SH-SY5Y (cell line): Measurements from ENCODE around the gene DCLK3.

Experiments
- GATA2 ChIP-seq: IDR thresholded peaks from 2 replicates; pipeline ENCODE4 v1.6.1; 2011; ENCODE audit warnings: mild to moderate bottlenecking, low read depth, low read length
- GATA3 ChIP-seq: IDR thresholded peaks from 2 replicates; pipeline ENCODE4 v1.6.1; 2011; ENCODE audit warnings: low read depth, mild to moderate bottlenecking, low read length, moderate library complexity

The DCLK3 gene

DNA sequence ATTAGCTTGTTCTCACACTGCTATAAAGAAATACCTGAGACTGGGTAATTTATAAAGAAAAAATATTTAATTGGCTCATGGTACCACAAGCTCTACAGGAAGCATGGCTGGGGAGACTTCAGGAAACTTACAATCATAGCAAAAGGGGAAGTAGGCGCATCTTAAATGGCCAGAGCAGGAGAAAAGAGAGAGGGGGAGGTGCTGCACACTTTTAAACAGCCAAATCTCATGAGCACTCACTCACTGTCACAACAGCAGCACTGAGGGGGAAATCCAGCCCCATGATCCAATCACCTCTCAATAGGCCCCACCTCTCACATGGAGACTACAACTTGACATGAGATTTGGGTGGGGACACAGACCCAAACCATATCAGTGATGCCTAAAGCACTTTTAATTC is 82.5 kb downstream of the DCLK3 start:
- TF ChIP-seq GATA3 (no peak), GATA2 (no peak)

DNA sequence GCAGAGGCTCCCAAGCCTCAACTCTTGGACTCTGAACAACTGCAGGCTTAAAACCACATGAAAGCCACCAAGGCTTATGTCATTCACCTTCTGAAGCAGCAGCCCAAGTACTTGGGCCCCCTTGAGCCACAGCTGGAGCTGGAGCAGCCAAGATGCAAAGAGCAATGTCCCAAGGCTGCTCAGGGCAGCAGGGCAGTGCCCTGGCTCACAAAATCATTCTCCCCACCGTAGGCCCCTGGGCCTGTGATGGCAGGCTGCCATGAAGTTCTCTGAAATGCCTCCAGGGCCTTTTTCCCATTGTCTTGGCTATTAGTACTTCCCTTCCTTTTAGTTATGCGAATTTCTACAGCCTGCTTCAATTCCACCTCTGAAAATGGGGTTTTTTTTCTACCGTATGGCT is 83.4 kb downstream of the DCLK3 start:
- TF ChIP-seq GATA2, result no peak
- TF ChIP-seq GATA3, result no peak

DNA sequence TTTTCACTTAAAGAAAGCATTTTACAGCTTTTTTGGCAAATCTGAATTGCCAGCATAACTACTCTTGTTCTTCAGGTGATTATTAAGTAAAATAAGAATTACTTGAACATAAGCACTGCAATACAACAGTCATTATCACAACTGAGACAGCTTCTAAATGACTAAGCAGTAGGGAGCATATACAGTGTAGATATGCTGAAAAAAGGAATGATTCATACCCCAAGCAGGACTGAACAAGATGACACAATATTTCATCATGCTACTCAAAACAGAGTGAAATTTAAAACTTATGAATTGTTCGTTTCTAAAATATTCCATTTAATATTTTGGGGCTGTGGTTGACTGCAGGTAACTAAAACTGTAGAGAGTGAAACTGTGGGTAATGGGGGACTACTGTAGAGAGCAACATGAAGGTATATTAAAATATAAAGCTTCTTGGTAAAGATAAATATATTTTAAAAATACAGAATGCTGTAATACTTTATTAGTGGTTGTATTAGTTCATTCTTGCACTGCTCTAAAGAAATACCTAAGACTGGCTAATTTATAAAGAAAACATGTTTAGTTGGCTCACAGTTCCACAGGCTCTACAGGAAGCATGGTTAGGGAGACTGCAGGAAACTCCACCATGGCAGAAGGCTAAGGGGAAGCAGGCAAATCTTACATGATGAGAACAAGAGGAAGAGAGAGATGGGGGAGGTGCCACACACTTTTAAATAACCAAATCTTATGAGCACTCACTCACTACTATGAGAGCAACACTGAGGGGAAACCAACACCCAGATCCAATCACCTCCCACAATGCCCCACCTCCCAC is 84.8 kb downstream of the DCLK3 start:
- TF ChIP-seq GATA2, result no peak
- no peak for TF ChIP-seq GATA3

DNA sequence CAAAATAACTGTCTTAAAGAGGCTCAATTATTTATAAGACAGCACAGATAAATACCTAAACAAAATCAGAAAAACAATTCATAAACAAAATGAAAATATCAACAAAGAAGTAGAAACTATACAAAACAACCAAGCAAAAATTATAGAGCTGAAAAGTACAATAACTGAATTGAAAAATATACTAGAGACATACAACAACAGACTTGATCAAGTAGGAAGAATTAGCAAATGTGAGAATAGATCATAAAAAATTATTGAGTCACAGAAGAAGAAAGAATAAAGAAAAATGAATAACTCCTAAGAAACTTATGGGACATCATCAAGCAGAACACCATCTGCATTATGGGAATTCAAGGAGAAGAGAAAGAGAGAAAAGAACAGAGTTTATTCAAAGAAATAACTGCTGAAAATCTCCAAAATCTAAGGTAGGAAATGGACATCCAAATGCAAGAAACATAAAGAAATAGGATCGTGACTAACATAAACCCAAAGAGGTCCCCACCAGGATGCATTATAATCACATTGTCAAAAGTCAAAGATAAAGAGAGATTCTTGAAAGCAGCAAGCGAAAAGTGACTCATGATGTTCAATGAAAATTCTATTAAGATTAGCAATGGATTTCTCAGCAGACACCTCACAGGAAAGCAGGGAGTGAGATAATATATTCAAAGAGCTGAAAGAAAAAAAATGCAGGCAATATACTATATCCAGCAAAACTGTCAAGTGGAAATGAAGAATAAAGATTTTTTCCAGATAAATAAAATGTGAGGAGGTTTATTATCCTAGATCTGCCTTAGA is 85.9 kb downstream of the DCLK3 start:
- no peak for TF ChIP-seq GATA3
- no peak for TF ChIP-seq GATA2

DNA sequence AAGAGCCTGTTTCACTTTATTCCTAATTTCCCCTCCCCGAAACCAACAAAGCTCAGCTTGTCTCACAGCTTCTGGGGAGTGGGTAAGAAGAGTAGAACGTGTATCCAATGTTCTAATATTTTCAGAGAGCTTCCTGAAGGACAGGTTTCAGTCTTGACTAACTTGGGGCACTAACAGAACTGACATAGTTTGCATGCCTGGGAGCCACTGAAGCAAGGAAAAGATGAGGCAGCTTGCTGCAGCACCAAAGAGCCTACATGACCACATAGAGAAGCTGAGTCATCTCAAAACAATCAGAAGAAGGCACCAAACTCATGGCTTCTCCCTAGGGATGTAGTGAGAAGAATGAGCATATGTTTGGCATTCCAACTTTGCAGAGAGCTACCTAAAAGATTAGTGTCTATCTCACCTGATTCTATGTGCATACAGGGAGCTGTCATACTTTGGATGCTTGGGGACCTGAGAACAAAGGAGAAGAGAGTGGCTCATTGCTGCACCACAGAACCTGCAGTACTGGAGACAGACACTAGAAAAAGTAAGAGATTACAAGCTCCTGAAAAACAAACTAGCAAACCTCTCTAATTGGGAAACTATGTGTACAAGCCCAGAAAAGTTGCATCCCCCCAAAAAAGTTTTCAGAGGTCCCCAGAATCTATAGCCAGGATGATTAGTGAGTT is 86.9 kb downstream of the DCLK3 start:
- no peak for TF ChIP-seq GATA2
- no peak for TF ChIP-seq GATA3

DNA sequence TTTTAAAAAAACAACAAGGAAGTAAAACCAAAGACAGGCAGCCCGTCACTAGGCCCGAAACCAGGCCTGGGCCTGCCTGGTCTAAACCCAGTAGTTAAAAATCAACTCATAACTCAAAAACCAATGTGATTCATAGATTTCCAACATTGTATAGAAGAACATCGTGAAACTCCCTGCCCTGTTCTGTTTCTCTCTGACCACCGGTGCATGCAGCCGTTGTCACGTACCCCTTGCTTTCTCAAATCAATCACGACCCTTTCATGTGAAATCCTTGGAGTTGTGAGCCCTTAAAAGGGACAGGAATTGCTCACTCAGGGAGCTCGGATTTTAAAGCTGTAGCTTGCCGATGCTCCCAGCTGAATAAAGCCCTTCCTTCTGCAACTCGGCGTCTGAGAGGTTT is 89.5 kb downstream of the DCLK3 start:
- no peak for TF ChIP-seq GATA2
- TF ChIP-seq GATA3, result no peak

DNA sequence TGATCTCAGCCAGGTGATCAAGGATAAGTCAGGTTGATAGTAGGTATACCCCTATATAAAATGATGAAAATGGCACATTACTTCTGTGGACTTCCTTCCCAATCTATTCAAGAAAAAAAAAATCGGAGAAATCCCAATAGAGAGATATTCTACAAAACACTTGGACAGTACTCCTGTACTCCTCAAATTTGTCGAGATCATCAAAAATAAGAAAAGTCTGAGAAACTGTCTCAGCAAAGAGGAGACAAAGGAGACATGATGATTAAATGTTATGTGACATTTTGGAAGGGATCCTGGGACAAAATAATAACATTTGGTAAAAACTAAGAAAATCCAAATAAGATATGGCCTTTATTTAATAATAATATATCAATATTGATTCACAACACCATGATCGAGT is 94.6 kb downstream of the DCLK3 start:
- no peak for TF ChIP-seq GATA2
- TF ChIP-seq GATA3, result no peak

DNA sequence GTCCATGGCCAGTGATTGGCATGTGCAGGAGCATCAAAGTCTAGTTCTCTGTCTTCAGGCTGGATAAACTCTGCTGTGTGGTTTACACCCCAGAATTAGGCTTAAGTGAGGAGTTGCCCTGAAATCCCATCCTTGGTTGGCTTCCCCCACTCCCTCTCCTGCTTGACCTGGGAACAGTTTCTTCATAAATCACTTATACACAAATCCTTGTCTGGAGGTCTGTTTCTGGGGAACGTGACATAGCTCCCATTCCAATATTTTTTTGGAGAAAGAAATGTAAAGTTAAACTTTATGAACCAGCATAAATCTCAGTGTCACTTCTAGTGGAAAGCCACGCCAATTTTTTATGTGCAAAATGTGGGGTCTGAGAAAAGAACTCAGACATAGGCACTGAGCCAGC is 98.2 kb downstream of the DCLK3 start:
- TF ChIP-seq GATA2, result no peak
- no peak for TF ChIP-seq GATA3

DNA sequence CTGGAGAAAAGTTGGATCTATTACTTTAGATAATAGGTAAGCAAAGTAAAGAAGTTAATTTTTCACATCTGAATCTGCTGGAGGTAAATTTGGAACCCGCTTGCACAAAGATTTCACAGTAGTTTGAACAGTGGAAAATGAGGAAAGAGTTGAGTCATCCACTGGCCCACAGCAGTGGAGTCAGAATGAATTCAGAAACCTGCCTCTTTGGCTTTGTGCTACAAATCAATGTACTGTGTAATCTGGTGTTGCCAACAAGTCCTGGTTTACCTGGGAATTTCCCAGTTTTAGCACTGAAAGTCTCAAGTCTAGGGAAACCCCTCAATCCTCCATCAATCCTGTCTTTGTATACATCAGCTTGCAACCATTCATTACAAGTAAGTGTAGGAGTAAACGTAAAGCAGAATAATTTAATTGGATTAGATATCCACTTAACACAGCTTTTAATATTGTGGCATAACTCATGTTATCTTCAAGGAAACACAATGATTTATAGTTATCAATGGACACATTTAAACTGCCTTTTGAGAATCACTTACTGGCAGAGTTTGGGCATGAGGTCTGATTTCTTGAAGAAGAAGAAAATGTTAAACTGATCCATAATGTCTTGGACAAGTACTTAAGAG is 100.6 kb downstream of the DCLK3 start:
- TF ChIP-seq GATA3 (no peak), GATA2 (no peak)

DNA sequence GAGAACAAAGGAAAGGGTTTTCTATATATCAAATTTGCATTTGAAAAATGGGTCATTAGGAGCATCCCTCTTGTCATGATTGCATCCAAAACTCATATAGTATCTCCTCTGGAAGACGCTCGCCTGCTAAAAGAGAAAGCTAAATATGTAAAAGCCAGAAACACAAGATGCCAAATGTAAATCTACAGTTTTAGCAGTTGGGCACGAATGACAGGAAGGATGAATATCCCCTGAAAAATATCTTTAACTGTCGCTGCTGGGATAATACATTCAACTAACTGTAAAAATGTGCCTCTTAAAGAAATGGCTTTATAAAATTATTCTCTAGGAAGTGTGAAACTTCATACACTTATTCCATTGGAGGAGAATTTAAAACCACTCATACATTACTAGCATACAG is 101.7 kb downstream of the DCLK3 start:
- TF ChIP-seq GATA2, result no peak
- TF ChIP-seq GATA3, result no peak
